ENCODE measurements around the gene NOXO1. TPM values are rescaled to one million over a fixed set of nuclear protein-coding genes. Genes with fewer than 3 reads are reported as not detected.

NOXO1 gene
- total RNA-seq, 1 experiment from 2014 or later: 1.7 TPM

DNA sequence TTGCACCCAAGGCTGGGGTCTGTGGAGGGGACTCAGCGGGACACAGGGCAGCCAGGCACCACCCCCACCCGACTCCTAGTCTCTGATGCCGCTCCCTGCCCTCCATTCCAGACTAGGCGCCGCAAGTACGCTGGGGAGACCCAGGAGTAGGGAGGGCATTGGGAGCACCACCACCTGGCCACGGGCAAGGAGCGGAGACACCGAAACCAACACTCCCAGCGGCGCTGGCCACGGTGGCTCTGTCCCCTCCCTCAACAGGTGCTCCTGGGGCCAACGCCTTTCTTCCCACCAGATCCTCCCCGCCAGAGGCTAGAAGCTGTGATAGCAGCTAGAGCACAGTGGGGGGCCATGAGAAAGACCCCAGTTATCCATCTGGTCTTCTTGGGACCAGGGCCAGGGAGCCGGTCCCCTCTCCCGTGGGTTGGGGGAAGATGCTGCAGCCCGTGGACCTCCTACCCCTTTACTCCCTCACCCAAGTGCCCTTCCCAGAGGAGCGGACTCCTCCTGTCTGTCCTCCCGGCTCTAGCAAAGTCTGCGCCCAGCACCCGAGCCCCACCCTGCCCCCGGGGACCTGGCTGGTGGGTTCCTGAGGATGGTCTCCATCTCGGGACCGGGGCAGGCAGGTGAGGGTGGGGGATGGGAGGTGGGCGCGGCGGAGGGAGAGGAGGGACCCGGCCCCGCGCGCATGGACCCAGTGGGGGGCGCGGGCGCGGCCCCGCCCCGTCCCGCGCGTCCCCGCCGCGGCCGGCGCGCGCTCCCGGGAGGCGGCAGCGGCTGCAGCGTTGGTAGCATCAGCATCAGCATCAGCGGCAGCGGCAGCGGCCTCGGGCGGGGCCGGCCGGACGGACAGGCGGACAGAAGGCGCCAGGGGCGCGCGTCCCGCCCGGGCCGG, 8.2 kb upstream of the NOXO1 start, which contains the start of gene SYNGR3:
Gene SYNGR3, plus strand, starts transcription at position 762 of the 892 bp plus-strand sequence. CDS start 133 bp downstream, outside the sequence.
- Histone ChIP-seq H3K27ac (ENCODE audit: insufficient read length, low read depth, low read length) (no peak within 1 kb of the TSS), H3K79me2 (ENCODE audit: insufficient read depth, low read length) (no peaks in the 10 kb centered on the region; the same call in 1 of the 2 replicates), H3K4me2 (ENCODE audit: insufficient read depth, insufficient read length, low read length) (peak within 1 kb of the TSS; percentile 53), H3T11ph (ENCODE audit: low read length) (no peak within 1 kb of the TSS), H4K91ac (ENCODE audit: insufficient read length, low read depth, low read length) (no peak within 1 kb of the TSS), H3K4ac (ENCODE audit: low read depth, low read length) (no peak within 1 kb of the TSS), H3K79me1 (ENCODE audit: insufficient read depth, low read depth, low read length, poor library complexity, severe bottlenecking) (no peaks in the 10 kb centered on the region), H2BK5ac (ENCODE audit: insufficient read length, low read length) (no peak within 1 kb of the TSS), H3K9ac (ENCODE audit: extremely low read depth, insufficient read length, low read length) (no peak within 1 kb of the TSS), H4K8ac (replicated peaks; ENCODE audit: insufficient read length, low read depth, low read length) (no peak within 1 kb of the TSS), H3K9me3 (ENCODE audit: control insufficient read depth, low read depth, low read length) (no peaks in the 10 kb centered on the region), H2BK15ac (ENCODE audit: low read depth, low read length) (no peak within 1 kb of the TSS; the same call in 1 of the 2 replicates), H2BK120ac (ENCODE audit: low read depth, low read length, poor library complexity, severe bottlenecking) (no peak within 1 kb of the TSS), H2AK5ac (ENCODE audit: insufficient read length, low read length) (no peak within 1 kb of the TSS), H3K4me1 (ENCODE audit: insufficient read depth, low read length) (no peaks in the 10 kb centered on the region; the same call in 1 of the 2 replicates), H3K23ac (ENCODE audit: insufficient read length, low read depth, low read length) (no peak within 1 kb of the TSS), H2BK12ac (ENCODE audit: insufficient read length, low read depth, low read length) (no peak within 1 kb of the TSS), H4K20me1 (ENCODE audit: control insufficient read depth, insufficient read depth, insufficient read length) (peaks cover 2% of the 10 kb centered on the region), H3K14ac (ENCODE audit: insufficient read depth, low read length) (peak within 1 kb of the TSS; percentile 70), H4K5ac (ENCODE audit: insufficient read length, low read depth, low read length) (no peak within 1 kb of the TSS), H2AFZ (ENCODE audit: low read length) (no peak within 1 kb of the TSS), H3K18ac (ENCODE audit: insufficient read length, low read depth, low read length) (no peak within 1 kb of the TSS), H3K56ac (ENCODE audit: insufficient read length, low read depth, low read length) (no peak within 1 kb of the TSS), H2BK20ac (ENCODE audit: low read depth, low read length, poor library complexity, severe bottlenecking) (no peak within 1 kb of the TSS), H3K23me2 (ENCODE audit: insufficient read length, low read depth, low read length, poor library complexity, severe bottlenecking) (peaks cover 25% of the 10 kb centered on the region), H3K27me3 (ENCODE audit: insufficient read depth, low read length) (peaks cover 15% of the 10 kb centered on the region; the same call in 1 of the 2 replicates)
- TF ChIP-seq, protein P1, sequence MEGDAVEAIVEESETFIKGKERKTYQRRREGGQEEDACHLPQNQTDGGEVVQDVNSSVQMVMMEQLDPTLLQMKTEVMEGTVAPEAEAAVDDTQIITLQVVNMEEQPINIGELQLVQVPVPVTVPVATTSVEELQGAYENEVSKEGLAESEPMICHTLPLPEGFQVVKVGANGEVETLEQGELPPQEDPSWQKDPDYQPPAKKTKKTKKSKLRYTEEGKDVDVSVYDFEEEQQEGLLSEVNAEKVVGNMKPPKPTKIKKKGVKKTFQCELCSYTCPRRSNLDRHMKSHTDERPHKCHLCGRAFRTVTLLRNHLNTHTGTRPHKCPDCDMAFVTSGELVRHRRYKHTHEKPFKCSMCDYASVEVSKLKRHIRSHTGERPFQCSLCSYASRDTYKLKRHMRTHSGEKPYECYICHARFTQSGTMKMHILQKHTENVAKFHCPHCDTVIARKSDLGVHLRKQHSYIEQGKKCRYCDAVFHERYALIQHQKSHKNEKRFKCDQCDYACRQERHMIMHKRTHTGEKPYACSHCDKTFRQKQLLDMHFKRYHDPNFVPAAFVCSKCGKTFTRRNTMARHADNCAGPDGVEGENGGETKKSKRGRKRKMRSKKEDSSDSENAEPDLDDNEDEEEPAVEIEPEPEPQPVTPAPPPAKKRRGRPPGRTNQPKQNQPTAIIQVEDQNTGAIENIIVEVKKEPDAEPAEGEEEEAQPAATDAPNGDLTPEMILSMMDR (conservative IDR thresholded peaks at IDR 0.05): no peak
- H3K4me1 Mint-ChIP-seq: peaks cover 22 to 28% of the 10 kb centered on the region in 2 experiments
- peak within 1 kb of the TSS in 1 of 3 experiments; percentile 57; a peak in 1 of 7 replicates for H3K27ac Mint-ChIP-seq
- DNase-seq: peak; percentile 60
- H3K4me3 Mint-ChIP-seq: peak within 1 kb of the TSS; percentile 66 to 84
- no CpG with 5 or more reads among the region's 67 CpGs for whole genome bisulfite sequencing (ENCODE audit: extremely low coverage, insufficient read length, low lambda C conversion rate)
- no peaks in the 10 kb centered on the region; a peak in 1 of 5 replicates for H3K9me3 Mint-ChIP-seq
- peaks cover 42% of the 10 kb centered on the region for H3K27me3 Mint-ChIP-seq (ENCODE audit: low read depth)
- H3K36me3 Mint-ChIP-seq (ENCODE audit: insufficient read depth in 1 of 3, low read depth in 3 of 3): peaks cover 0 to 20% (median 18%) of the 10 kb centered on the region in 3 experiments; a peak in 6 of 7 replicates

All from H9 (cell line).